GM19372 (cell line): ENCODE data around the gene H2AZ2.
A peak's percentile ranks its signal among the peaks of the same experiment; 100 is the strongest.
"Not testable (repeated sequence)": the region's sequence is repeated elsewhere in the genome, so short reads cannot be mapped to it uniquely, and the experiment has no call there.

ENCODE experiments used
- ATAC-seq: cut with Tn5 transposase; IDR thresholded peaks from one replicate; pipeline ENCODE4 v1.9.1; 2021; ENCODE audit warnings: mild to moderate bottlenecking, low read depth, moderate library complexity; ENCODE audit not compliant: unreplicated experiment

H2AZ2 gene

DNA sequence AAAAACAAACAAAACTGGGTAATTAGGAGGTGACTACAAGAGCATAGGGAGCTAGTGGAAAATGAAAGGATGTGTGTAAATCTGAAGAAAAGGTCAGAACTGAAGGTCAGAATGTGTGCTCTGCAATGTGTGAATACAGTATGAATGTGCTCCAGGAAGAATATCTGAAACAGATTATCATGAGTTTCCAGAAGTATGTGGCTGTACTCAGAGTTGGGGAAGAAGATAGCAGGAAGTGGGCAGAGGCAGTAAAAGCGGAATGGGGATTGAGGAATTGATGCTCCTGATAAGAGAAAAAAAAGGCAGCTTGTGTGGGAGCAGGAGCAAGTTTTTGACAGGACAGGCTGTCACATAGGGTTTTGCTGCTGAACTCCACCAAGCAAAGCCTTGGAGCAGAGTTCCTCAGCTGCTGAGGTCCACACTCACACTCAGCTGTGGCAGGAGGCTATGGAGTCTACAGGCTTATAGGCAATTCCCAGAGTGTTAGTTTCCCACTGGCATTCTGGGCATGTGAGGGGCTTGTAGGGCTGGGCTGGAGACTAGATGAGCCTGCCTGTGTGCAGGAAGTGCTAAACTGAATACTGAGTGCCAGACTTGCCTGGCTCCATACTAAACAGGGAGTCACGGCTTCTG is 22.9 kb downstream of the H2AZ2 start:
- no peak for ATAC-seq

DNA sequence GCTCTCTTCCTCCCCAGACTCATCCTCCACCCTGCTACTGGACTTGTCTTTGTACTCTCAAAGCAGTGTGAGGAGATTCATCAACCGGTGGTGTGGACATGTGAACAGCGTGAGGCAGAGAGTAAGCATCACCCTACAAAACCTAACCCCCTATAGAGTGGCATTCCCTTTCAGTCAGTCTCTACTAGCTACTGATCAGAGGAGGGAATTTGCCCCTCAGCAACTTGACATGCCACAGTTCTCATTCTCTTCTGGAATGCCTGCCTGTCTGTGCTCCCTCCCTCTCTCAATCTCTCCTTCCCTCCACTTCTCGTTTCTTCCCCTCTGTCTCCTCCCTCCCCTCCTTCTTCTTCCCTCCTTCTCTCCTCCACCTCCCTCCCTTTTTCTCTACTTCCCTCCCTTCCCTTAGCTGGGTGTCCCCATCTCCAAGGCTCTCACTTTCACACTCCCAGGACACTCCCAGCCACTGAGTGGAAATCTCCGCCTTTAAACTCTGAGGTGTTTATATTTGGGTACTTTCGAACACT is 24.6 kb downstream of the H2AZ2 start:
- no peak for ATAC-seq

DNA sequence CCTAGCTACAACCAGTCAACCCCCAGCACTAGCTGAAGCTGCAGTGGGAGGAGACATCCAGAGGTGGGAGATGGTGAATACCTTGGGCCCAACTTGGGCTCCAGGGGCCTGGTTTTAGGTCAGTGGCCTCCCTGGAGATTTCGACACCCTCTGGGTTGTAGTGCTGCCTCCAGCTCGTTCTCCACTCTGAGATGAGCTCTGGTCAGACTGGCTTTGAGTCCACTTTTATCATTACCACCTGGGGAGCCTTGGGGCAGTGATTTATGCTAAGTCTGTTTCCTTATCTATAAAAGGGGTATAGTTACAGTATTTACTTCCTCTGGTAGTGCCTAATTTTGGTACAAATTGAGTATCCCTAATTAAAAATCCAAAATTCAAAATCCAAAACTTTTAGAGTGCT is 28.6 kb downstream of the H2AZ2 start:
- no peak for ATAC-seq

DNA sequence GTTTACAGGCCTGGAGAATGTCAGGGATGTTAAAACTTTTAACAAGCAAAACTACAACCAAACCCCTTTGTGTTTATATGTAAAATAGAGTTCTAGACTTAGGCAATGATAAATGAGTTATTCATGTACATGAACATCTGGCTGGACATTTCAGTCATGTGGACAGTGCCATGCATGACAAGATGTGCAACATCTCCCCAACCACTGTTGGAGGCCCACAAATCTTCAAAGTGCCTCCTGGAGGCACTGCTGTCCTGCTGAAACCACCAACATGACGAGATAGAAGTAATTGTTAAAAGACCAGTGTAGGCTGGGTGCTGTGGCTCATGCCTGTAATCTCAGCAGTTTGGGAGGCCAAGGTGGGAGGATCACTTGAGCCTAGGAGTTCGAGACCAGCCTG is 33.0 kb downstream of the H2AZ2 start:
- no peak for ATAC-seq

DNA sequence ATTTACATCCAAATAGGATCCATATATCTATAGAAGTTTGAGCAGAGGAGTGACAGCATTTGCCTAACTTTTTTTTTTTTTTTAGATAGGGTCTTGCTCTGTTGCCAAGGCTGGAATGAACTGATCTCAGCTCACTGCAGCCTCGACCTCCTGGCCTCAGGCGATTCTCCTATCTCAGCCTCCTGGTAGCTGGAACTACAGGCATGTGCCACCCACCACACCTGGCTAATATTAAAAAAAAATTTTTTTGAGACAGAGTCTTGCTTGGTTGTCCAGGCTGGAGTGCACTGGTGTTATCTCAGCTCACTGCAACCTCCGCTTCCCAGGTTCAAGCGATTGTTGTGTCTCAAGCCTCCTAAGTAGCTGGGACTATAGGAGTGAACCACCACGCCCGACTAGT is 36.3 kb downstream of the H2AZ2 start:
- ATAC-seq: no peak

DNA sequence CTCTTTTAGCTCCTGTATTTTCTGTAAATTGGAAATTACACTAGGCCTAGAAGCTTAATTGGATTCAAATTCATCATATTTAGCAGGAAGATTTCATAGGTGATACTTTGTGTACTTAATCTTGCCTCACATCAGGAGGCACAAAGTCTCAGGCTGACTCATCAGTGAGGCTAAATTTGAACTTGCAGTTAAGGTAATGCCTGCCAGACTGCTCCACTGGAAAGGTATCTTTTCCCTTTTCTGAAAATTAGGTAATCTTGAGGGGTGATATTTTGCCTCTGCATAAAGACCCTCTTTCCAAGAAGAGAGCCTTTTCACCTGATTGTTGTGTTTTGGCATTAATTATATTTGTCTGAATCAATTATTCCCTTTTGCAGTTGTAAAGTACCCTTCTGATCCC is 36.8 kb downstream of the H2AZ2 start:
- ATAC-seq: no peak

DNA sequence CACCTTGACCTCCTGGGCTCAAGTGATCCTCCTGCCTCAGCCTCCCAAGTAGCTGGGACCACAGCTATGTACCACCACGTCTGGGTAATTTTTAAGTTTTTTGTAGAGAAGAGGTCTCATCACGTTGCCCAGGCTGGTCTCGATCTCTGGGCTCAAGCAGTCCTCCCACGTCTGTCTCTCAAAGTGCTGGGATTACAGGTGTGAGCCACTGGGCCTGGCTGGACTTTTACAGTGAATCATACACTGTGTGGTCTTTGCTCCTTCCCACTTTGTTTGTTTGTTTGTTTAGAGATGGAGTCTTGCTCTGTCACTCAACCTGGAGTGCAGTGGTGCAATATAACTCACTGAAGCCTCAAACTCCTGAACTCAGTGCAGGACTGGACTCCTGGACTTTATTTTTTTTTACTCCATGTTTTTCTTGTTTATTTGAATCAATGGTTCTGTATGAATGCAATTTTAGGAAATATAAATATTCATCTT is 38.9 kb downstream of the H2AZ2 start:
- no peak for ATAC-seq

DNA sequence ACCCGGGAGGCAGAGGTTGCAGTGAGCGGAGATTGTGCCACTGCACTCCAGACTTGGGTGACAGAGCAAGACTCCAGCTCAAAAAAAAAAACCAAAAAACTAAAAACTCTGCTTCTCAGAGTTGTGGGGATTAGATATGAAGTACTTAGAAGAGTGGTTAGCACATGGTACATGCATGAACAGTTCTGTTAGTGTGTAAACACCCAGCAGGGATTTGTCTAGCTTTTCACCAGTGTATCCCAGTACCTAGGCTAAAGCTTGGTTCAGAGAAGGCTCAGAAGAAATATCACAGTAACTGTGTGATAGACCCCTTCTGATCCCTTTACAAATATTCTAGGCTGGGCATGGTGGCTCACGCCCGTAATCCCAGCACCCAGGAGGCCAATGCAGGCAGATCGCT is 41.9 kb downstream of the H2AZ2 start:
- ATAC-seq: no peak

DNA sequence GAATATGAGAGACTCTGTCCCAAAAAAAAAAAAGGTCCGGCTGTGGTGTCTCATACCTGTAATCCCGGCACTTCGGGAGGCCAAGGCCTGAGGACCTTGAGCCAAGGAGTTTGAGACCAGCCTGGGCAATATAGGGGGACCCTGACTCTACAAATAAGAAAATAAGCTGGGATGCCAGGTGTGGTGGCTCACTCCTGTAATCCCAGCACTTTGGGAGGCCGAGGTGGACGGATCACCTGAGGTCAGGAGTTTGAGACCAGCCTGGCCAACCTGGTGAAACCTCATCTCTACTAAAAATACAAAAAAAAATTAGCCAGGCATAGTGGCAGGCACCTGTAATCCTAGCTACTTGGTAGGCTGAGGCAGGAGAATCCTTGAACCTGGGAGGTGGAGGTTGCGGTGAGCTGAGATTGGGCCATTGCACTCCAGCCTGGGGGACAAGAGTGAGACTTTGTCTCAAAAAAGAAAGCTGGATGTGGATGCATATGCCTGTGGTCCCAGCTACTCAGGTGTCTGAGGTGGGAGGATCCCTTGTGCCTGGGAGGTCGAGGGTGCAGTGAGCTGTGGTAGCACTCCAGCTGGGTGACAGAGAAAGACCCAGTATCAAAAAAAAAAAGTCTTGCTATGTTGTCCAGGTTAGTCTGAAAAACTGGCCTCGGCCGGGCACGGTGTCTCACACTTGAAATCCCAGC is 43.9 kb downstream of the H2AZ2 start:
- not testable (repeated sequence) for ATAC-seq

DNA sequence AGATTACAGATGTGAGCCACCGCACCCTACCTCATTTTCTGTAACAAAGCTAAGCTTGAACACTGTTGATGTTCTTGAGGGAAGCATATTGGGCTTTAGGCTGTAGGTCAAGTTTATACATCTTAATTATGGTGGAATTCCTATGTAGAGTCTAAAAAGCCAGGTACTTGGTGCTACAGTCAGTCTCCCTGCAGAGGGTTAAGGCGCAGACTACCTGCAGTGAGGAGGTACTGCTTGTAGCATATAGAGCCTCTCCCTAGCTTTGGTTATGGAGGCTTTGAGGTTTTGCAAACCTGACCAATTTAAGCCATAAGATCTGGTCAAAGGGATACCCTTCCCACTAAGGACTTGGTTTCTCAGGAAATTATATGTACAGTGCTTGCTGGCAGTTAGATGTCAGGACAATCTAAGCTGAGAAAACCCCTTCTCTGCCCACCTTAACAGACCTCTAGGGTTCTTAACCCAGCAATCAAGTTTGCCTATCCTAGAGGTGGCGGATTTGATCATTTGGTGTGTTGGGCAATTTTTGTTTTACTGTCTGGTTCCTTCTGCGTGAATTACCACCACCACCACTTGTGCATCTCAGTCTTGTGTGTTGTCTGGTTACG is 45.4 kb downstream of the H2AZ2 start:
- ATAC-seq: no peak

DNA sequence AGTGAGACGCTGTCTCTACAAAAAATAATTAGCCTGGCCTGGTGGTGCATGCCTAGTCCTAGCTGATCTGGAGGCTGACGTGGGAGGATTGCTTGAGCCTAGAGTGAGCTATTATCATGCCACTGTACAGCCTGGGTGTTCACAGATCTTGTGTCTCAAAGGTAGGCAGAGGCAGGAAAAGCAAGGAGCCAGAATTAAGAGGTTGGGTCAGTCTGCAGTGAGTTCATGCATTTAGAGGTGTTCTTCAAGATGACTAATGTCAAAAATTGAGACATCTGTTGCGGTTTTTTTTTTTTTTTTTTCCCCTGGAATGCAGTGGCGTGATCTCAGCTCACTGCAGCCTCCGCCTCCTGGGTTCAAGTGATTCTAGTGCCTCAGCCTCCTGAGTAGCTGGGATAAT is 46.0 kb downstream of the H2AZ2 start:
- ATAC-seq: no peak

DNA sequence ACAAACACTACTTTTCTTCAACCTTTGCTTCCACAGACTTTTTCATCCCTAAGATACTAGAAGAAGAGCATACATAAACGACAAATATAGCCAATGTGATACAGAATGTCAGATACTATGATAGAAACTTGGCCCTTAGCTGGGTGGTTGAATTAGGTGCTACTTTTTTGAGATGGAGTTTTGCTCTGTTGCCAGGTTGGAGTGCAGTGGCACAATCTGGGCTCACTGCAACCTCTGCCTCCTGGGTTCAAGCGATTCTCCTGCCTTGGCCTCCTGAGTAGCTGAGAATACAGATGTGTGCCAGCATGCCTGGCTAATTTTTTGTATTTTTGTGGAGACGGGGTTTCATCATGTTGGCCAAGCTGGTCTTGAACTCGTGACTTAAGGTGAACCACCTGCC is 47.9 kb downstream of the H2AZ2 start:
- ATAC-seq: no peak

DNA sequence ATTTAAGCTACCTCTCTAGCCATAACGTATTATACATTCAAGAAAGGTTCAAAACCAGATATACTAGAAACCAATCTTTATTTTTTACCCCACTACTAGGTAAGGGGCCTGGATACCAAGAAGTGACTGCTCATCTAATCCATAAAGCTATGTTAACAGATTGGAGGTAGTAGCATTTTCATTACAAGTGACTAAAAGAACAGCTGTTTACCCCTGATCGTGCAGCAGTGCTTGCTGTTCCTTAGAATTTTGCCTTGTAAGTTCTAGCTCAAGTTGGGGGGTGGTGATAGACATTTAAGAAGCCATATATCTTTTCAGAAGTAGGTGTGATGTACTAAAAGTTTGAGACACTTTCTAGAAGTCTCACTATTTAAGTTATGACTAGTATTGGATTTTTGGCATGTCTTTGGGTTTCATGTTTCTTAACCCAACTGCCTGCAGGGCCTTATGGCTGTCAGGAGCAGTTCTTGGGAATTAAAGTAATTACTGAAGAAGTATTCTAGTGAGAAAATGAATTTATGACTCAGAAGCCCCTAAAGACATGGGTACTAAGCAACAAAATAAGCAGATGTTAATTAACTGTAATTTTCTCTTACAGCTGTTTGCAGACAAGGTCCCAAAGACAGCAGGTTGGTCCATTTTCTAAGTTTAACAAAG is 49.1 kb downstream of the H2AZ2 start:
- no peak for ATAC-seq

DNA sequence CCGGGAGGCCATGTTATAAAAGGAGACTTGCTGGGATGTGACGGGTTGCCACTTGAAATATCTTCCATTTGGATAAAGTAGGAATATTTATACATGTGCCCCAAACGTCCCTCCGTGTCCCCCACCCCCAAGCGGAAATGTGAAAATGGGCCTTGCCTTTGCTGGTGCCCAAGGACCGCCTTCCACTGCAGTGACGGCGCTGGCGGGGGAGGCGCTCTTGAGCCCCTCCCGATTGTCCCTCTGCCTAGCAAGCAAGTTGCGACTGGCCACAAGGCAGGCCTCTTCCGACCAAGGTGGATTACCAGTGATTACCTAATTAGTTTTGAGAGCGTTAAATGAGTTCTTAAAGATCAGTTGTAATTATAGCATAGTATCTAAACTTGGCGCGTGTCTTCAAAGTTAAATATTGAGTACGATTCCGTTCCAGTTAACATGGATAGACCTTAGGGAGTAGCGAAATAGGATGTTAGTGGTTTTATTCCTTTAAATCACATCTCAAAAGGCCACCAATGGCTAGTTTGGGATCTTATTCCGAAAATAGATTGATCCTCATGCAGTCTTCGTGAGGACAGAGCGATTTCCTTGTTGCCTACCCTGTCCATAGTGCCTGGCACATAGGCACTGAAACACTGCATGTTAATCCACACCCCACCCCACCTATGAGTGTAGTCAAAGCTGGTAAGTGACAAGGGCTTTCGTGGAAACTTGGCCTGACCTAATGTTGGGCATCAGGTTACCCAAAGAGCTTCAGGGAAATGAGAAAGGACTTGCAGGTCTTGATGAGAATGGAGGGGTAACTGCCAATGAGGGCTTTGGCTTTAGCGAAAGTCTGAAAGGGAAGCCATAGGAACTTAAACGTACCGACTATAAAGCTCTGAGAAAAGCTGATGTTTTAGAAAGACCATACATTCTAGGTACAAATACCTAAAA is 50.3 kb downstream of the H2AZ2 start:
- ATAC-seq: peak; percentile 34

DNA sequence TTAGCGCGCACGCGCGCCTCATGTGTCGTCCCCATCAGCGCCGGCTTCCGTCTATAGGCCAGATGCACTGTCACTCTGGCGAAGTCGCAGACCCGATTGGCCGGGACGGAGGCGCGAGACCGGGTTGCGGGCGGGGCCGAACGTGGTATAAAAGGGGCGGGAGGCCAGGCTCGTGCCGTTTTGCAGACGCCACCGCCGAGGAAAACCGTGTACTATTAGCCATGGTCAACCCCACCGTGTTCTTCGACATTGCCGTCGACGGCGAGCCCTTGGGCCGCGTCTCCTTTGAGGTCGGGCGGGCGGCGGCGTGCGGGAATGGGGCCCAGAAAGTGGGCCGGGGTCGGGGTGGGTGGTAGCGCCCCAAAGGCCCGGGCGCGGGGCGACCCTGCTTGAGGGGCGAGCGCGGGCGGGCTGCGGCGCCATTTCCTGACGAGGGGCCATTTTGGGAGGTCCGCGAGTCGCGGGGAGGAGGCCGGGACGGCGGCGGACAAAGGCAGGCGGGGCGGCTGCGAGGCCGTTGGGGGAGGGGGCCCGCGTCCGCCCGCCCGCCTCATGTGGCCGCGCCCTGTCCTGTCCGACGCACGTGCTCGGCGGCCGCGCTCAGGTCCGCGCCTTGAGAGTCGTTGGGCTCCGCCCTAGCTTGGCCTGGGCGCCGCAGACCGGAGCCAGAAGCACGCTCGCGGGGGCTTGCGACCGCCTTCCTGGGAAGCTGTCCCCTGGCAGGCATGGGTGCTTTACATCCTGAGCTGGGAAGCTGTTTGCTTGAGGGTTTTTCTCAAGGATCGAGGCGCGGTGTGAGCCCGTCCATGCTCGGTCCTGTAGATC is 51.2 kb downstream of the H2AZ2 start, which contains the start of gene PPIA:
TSS of gene PPIA (plus strand) at position 178 of the 825 bp plus-strand sequence. CDS start at position 222, 44 bp downstream.
- ATAC-seq: peak; percentile 84

DNA sequence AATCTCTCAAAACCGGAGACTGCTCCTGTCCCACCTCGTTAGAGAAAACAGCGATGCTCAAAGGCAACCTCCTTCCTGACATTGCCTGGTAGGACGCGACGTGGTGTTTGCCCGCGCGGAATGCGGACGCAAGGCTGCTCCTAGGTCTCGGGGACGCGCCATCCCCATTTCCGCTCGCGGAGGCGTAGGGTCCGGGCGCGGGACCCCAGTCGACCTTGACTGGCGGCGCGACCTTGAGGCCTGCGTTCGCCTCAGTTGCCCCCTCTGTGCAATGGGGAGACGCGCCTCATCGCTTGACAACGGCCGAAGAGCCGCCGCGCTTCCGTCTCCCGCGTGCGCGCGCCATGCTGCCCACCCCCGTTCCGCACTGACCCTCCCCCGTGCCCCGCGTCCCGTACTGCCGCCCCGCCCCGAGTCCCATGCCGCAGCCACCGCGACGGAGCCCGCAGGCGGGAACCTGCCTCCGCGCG is 51.8 kb downstream of the H2AZ2 start:
- no peak for ATAC-seq

DNA sequence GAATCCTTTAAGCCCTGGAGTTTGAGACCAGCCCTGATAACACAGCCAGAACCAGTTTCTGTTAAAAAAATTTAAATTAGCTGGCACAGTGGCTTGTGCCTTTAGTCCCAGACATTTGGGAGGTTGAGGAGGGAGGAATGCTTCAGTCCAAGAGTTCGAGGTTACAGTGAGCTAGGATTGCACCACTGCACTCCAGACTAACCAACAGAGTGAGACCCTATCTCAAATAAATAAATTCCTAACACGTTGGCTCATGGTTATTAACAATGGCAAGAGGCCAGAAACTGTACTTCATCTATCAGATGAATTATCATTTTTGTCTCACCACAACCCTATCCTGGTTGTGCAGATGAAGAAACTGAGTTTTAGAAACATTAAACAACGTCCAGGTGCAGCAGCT is 53.6 kb downstream of the H2AZ2 start:
- no peak for ATAC-seq

DNA sequence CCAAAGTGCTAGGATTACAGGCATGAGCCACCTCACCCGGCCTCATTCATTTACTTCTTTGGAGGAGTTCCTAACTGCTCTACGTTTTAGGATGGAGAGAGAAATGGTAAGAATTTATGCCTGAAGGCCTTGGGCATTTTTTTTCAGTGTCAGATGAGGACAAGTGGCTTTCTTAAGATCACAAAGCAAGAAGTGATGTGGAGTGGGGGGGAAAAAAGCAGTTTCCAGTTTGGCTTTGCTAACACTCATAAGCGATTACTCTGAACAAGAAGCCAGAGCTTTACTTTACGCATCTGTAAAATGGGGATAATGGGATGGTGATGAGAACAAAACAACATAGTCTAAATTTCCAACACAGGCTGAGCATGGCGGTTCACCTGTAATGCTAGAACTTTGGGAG is 54.0 kb downstream of the H2AZ2 start:
- ATAC-seq: no peak
